VCaP (cell line): Measurements from ENCODE around the gene IAH1.

ENCODE experiments used
- H3K27ac ChIP-seq: fragments of 450-650 bp; 2 replicates; pipeline ENCODE4 v1.5.1; 2017
- CTCF ChIP-seq: fragments of 450-650 bp; conservative IDR thresholded peaks from 2 replicates; pipeline ENCODE4 v1.5.1; 2017; ENCODE audit warnings: mild to moderate bottlenecking, moderate library complexity

The IAH1 gene

GRCh38 chr2:9527995-9528787 lies 53.8 kb downstream of the IAH1 start:
- no peak for TF ChIP-seq CTCF
- H3K27ac ChIP-seq, result no peak overlapping the region

- TF ChIP-seq CTCF, result no peak
- H3K27ac ChIP-seq, result no peak overlapping the region
Observed at GRCh38 chr2:9532421-9532820, 58.1 kb downstream of the IAH1 start.

- H3K27ac ChIP-seq, result no peak overlapping the region
- TF ChIP-seq CTCF, result no peak
Observed at GRCh38 chr2:9533663-9534062, 59.3 kb downstream of the IAH1 start.

GRCh38 chr2:9535177-9535576 lies 60.8 kb downstream of the IAH1 start:
- no peak for TF ChIP-seq CTCF

GRCh38 chr2:9536504-9536903 lies 62.2 kb downstream of the IAH1 start:
- no peak overlapping the region for H3K27ac ChIP-seq
- no peak for TF ChIP-seq CTCF

More at GRCh38 chr2:9535177-9535576, 60.8 kb downstream of the IAH1 start:
- H3K27ac ChIP-seq, result no peak overlapping the region

GRCh38 chr2:9538000-9538507 lies 63.7 kb downstream of the IAH1 start:
- no peak for TF ChIP-seq CTCF
- H3K27ac ChIP-seq, result no peak overlapping the region
